Measurements from ENCODE around the gene SUMF1.

- TF ChIP-seq EP300 (IDR thresholded peaks at IDR 0.05) = no peak
- no peak for TF ChIP-seq CTCF (IDR thresholded peaks at IDR 0.05)
Measured at GRCh38 chr3:4395448-4395847, 71.6 kb downstream of the SUMF1 start.
